SIG-M5 treated with dmso at 0.1 percent for 504 hours (cell line): Measurements from ENCODE around the gene DENND1A.

Experiments used
- DNase-seq: peaks from one replicate; lab custom pipeline; 2025; ENCODE audit not compliant: unreplicated experiment; lab: John Stamatoyannopoulos, UW

The DENND1A gene

DNA sequence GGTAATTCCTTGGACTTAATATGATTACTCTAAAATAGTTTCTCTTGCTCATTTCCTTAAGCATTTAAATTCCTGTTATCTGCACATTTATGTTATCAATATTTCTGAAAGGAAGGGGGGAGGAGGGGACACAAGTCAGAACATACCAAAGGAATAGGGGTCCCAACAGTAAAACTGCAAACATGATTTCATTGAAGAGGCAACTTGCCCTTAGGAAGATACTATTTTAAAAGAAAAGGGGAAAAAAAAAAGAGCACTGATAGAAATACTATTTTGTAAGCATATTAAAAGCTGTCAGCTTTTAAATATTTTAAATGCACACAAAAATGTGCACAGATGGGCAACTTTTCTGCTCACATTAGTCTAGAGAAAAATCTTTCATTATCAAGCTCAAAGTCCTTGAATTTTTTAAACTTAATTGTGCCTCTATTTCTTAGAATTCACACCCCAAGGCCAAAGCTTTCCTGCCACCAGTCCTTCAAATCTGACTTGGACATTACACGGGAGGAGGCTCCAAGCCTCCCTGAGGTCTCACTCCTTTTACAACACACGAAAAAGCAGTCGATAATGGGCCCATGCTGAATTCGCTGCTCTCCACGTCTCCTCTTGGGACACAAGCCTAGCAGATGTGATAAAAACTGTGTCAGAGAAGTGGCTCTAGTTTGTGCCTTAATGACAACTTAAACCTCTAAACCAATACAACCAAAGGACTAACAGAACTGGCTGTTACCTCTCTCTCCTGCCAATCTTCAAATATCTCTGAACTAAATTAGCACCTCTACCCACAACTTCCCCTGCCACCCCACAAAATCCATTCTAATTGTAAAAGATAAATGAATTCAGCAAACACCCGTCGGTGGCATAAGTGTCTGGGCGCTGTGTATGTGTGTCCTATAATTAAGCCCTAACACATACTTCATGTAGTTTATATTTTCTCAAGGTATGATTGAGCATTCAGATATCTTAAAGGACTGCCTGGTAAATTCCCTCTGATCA is 154.3 kb downstream of the DENND1A start:
- DNase-seq, result no peak

- no peak for DNase-seq
Observed at GRCh38 chr9:123773783-123774182, 156.1 kb downstream of the DENND1A start.

GRCh38 chr9:123772967-123773366 is 157.0 kb downstream of the DENND1A start:
- peak; percentile 6 for DNase-seq

GRCh38 chr9:123772374-123772773 is 157.6 kb downstream of the DENND1A start:
- no peak for DNase-seq

DNA sequence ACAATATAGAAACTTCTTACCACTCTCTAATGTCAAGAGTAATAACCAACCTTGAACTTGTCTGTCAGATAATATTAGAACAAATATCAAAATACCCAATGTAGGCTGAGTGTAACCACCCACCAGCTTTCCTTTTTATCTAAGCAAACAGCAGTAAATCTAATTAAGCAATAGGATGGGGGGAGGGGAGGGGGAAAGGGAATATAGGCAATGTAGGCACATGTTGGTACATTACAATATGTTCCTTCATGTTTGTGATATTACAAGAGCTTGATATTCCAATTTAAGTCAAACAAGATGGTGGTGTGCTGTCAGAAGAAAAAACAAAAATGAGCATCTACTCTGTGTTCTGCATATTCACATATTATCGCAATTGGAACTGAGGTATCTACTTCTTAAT is 158.2 kb downstream of the DENND1A start:
- no peak for DNase-seq

GRCh38 chr9:123769719-123770118 is 160.2 kb downstream of the DENND1A start:
- no peak for DNase-seq

DNA sequence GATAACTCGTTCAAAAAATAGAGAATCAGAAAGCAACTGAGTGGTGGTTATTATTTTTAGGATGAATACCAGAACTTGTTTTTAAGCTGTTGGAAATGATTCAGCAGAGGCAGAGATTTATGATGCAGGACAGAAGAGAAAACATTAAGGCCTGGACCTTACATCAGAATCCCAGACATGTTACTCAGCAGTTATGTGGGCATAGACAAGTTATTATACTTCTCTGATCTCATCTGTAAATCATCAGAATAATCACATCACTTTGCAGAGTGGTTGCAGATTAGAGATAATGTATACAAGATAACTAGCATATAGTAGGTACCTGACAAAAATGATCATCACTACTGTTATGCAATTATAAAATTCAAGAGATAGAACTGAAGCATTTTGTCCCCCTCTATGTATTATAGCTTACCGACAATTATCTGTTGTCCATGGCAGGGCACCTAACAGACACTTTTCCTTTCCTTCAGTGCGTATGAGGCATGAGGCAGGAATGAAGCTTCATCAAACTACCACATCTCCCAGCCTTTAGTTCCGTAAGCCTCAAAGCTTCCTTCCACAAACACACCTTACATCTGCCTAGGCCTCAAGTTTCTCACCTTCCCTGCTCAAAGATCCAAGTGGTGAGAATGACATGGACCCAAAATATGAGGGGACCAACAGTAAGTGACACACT is 165.9 kb downstream of the DENND1A start:
- DNase-seq, result no peak

DNA sequence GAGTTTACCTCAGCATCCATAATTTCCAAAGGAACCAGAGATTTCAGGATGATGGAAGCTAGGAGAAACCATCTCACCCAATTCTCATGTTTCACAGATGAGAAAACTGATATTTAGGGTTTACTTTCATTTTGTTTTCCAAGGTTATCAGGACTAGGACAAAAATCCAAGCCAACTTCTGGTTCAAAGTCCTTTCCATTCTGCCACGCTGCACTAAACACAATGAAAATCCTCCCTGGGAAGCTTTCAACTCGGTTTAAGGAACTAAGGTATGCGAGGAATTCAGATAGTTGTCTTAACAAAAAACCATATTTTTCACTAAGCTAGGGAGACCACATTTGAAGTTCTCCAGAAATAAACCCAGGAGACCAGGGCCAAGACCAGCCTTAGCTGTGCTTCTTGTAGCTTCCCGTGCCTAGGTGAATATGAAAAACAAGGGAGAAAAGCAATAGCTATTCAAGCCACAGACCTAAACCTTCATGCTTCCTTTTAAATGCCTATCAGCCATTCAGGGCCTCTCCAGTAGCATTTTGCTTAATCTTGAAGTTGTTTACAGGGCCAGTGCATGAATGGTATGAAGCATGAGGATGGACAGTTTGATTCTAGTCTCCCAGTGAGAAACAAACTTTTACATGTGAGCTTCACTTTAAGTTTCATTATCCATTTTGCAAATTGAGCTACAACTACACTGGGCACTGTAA is 167.9 kb downstream of the DENND1A start:
- no peak for DNase-seq

- no peak for DNase-seq
Observed at GRCh38 chr9:123757960-123758359, 172.0 kb downstream of the DENND1A start.

GRCh38 chr9:123757547-123757946 is 172.4 kb downstream of the DENND1A start:
- no peak for DNase-seq

DNA sequence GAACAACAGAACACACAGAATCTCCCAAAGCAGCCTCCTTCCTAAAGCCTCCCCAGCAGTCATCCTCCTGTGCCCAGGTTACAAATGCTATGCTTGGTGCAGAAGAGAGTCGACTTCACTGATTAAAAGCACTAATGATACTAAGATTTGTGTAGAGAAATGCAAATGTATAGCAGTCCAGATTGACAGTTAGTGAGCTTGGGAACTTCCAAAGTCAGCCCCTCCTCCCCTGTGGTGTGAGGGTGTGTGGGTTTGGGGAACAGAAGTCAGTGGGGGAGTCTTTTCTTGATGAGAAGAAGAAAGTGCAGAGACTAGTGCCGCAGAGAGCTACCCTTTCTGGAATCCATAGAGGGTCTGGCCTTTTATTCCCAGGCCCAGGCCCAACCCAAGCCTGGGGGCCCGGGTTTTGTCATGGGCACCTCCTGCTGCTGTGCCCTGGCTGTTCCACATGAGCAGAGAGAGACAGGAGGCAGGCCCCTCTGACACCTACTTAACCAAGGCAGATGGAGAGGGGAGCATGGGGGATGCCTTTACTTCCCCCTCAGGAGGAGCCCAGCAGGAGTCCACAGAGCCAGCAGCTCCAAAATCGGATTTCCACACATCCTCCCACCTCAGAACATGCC is 173.3 kb downstream of the DENND1A start:
- DNase-seq, result no peak

DNA sequence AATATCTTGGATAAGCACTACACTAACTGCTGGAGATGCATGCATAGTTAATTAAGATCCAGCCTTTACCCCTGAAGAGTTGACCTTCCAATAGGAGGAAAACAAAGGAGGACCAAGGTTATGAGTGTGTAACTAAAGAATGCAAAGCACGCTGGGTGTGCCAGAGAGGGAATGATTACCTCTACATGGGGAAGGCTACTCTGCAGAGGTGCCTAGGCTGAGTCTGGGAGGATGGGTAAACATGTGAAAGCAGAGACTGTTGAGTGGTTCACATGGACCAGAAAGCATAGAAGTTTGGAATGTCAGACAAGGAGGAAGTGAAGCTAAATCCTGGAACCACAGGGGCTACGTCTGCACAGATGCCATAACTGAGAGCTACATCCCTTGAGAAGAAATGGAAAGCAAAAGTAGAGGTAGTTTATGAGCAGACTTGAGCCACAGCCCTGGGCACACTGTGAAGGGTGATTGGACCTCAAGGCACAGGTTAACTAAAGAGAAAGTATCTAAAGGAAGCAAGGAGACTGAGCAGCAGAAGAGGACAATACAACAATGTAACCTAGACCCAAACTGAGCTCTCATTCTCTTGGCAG is 176.2 kb downstream of the DENND1A start:
- no peak for DNase-seq

DNA sequence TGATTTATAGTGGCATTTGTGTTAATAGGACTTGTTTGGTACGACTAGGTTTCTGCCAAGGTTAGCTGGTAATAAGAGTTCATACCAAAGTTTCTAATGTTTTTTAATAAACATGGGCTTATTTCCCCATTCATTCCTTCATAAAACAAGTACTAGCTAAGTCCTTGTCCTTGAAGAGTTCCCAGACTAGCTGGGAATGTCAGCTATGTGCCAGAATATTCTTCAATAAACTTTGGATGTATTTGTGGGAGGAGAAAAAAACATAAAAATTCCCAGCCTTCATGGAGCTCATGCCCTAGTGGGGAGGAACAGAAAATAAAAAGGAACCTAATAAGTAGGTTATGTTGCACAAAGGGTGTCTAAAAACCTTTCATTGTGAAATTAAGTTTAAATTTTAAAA is 176.9 kb downstream of the DENND1A start:
- DNase-seq, result no peak

GRCh38 chr9:123749580-123750202 is 180.2 kb downstream of the DENND1A start:
- peak; percentile 78 for DNase-seq

GRCh38 chr9:123746765-123747164 is 183.2 kb downstream of the DENND1A start:
- DNase-seq, result no peak

DNA sequence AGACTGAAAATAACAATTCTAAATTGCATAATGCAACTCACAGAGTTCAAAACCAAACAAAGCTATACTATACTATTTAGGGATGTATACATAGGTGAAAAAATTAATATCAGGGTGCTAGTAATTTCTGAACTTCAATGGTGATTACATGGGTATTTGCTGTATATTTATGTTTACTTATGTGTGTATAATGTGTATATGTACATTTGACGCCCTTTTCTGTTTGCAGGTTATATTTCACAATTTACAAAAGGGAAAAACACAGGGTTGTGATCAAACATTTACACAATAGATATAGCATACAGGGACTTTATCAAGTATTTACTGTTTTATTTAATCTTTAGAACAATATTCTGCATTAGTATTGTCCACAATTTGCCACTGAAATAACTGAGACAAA is 184.0 kb downstream of the DENND1A start:
- DNase-seq, result no peak

DNA sequence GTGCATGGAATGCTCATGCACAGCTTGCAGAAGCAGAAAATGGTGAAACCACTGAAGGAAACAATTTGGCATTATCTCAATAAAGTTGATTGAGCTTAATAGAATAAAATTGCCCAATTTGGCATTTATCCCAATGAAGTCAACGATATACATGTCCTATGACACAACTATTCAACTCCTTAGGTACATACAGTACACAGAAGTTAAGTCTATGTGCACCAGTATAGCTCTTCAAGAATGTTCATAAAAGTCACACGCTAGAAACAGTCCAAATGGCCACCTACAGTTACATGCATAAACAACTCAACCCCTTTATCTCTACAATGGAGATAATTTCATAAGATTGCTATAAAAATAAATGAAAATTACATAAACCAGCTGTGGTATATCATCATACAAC is 184.5 kb downstream of the DENND1A start:
- no peak for DNase-seq

- no peak for DNase-seq
Observed at GRCh38 chr9:123743737-123744136, 186.2 kb downstream of the DENND1A start.

GRCh38 chr9:123742009-123742767 is 187.7 kb downstream of the DENND1A start:
- no peak for DNase-seq

DNA sequence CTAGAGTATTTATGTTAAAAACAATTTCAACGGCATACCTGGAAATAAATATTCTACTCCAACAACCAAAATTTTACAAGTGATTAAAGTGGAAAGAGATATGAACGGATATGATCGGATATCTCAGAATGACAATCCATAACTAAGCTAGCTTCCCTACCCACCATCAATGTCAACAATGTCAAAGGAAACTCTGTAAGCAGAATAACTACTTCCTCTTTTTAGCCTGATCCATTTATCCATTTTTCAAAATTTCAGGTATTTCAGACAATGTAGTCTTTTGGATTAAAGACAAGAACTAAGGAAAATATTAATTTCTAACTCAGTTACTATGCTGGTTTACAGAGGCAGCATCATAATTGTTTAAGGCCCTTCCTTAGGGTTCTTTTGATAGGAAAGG is 188.7 kb downstream of the DENND1A start:
- DNase-seq, result peak; percentile 24
